ENCODE results near the gene ZNF688.

ZNF688 gene

DNA sequence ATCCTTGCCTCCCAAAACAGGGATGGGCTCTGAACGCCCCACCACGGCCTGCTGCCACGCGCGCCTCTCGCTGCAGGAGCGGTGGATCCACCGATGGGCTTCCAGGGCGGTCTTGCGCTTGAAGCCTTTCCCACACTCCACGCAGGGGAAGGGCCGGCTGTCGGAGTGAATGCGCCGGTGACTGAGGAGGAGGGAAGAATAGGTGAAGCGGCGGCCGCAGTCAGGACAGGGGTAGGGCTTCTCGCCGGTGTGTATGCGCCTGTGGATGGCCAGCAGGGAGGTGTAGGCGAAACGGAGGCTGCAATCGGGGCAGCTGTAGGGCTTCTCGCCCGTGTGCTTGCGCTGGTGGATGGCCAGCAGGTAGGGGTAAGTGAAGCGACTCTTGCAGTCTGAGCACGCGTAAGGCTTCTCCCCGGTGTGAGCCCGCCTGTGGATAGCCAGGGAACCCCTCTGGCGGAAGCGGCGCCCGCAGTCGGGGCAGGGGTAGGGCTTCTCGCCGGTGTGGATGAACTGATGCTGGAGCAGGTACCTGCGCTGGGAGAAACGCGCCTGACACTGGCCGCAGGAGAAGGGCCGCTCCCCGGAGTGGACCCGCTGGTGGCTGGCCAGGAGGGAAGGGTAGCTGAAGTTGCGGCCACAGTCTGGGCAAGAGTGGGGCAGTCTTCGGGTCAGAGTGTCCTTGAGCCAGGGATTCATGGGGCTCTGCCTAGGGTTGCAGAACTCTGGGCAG is 11.3 kb upstream of the ZNF688 start:
- Histone ChIP-seq H3K36me3 (ENCODE audit: control insufficient read depth in 1 of 2, insufficient read depth in 2 of 2, low read length in 2 of 2) (peaks cover 3 to 21% of the 10 kb centered on the region in 2 donors), H3K4me3 (ENCODE audit: low read depth in 1 of 2, low read length in 2 of 2) (no peak overlapping the region), H3K27me3 (ENCODE audit: low read depth, low read length) (no peaks in the 10 kb centered on the region), H3K27ac (ENCODE audit: low read length) (no peak overlapping the region), H3K9me3 (ENCODE audit: control insufficient read depth in 1 of 2, low read length in 2 of 2) (no peaks in the 10 kb centered on the region), H3K4me1 (ENCODE audit: control insufficient read depth in 1 of 2, insufficient read depth in 2 of 2, low read length in 2 of 2) (peaks cover 0 to 22% of the 10 kb centered on the region in 2 donors)

- Histone ChIP-seq H3K4me3 (ENCODE audit: low read depth in 1 of 2, low read length in 2 of 2) (no peak overlapping the region), H3K4me1 (ENCODE audit: control insufficient read depth in 1 of 2, insufficient read depth in 2 of 2, low read length in 2 of 2) (peaks cover 0 to 18% of the 10 kb centered on the region in 2 donors), H3K27ac (ENCODE audit: low read length) (no peak overlapping the region), H3K36me3 (ENCODE audit: control insufficient read depth in 1 of 2, insufficient read depth in 2 of 2, low read length in 2 of 2) (peaks cover 0 to 21% of the 10 kb centered on the region in 2 donors), H3K27me3 (ENCODE audit: low read depth, low read length) (no peaks in the 10 kb centered on the region), H3K9me3 (ENCODE audit: control insufficient read depth in 1 of 2, low read length in 2 of 2) (no peaks in the 10 kb centered on the region)
These were observed 9.9 kb upstream of the ZNF688 start for GRCh38 chr16:30581457-30581856.

DNA sequence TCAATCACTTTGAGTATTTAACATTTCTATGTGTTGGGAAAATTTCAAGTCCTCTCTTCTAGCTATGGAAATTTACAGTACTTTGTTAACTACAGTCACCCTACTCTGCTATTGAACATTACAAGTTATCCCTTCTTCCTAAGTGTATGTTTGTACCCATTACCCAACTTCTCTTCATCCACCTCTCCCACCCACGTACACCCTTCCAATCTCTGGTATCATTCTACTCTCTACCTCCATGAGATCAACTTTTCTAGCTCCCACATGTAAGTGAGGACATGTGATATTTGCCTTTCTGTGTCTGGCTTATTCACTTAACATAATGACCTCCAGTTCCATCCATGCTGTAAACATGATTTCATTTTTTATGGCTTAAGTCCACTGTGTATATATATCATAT is 3.2 kb upstream of the ZNF688 start:
- no peaks in the 10 kb centered on the region for H3K9me3 ChIP-seq (ENCODE audit: control insufficient read depth in 1 of 2, low read length in 2 of 2)
- peaks cover 3 to 22% of the 10 kb centered on the region in 2 donors for H3K4me1 ChIP-seq (ENCODE audit: control insufficient read depth in 1 of 2, insufficient read depth in 2 of 2, low read length in 2 of 2)

GRCh38 chr16:30570636-30571444 is 674 bp downstream of the ZNF688 start:
- Histone ChIP-seq H3K36me3 (ENCODE audit: control insufficient read depth in 1 of 2, insufficient read depth in 2 of 2, low read length in 2 of 2) (no peaks in the 10 kb centered on the region), H3K4me1 (ENCODE audit: control insufficient read depth in 1 of 2, insufficient read depth in 2 of 2, low read length in 2 of 2) (peaks cover 3 to 23% of the 10 kb centered on the region in 2 donors), H3K4me3 (ENCODE audit: low read depth in 1 of 2, low read length in 2 of 2) (peak overlapping the region; percentile 77 to 84), H3K27me3 (ENCODE audit: low read depth, low read length) (no peaks in the 10 kb centered on the region), H3K27ac (ENCODE audit: low read length) (peak overlapping the region; percentile 93), H3K9me3 (ENCODE audit: control insufficient read depth in 1 of 2, low read length in 2 of 2) (no peaks in the 10 kb centered on the region)

More for the DNA sequence above, 3.2 kb upstream of the ZNF688 start:
- Histone ChIP-seq H3K4me3 (ENCODE audit: low read depth in 1 of 2, low read length in 2 of 2) (no peak overlapping the region), H3K36me3 (ENCODE audit: control insufficient read depth in 1 of 2, insufficient read depth in 2 of 2, low read length in 2 of 2) (no peaks in the 10 kb centered on the region), H3K27ac (ENCODE audit: low read length) (no peak overlapping the region), H3K27me3 (ENCODE audit: low read depth, low read length) (no peaks in the 10 kb centered on the region)

GRCh38 chr16:30569746-30570635 is 1.5 kb downstream of the ZNF688 start:
- Histone ChIP-seq H3K27ac (ENCODE audit: low read length) (no peak overlapping the region), H3K4me3 (ENCODE audit: low read depth in 1 of 2, low read length in 2 of 2) (peak overlapping the region in 1 of 2 donors; percentile 28), H3K4me1 (ENCODE audit: control insufficient read depth in 1 of 2, insufficient read depth in 2 of 2, low read length in 2 of 2) (peaks cover 3 to 23% of the 10 kb centered on the region in 2 donors)

GRCh38 chr16:30569281-30569680 is 2.2 kb downstream of the ZNF688 start:
- Histone ChIP-seq H3K9me3 (ENCODE audit: control insufficient read depth in 1 of 2, low read length in 2 of 2) (no peaks in the 10 kb centered on the region), H3K36me3 (ENCODE audit: control insufficient read depth in 1 of 2, insufficient read depth in 2 of 2, low read length in 2 of 2) (no peaks in the 10 kb centered on the region), H3K4me1 (ENCODE audit: control insufficient read depth in 1 of 2, insufficient read depth in 2 of 2, low read length in 2 of 2) (peaks cover 3 to 23% of the 10 kb centered on the region in 2 donors), H3K27ac (ENCODE audit: low read length) (no peak overlapping the region), H3K27me3 (ENCODE audit: low read depth, low read length) (no peaks in the 10 kb centered on the region), H3K4me3 (ENCODE audit: low read depth in 1 of 2, low read length in 2 of 2) (no peak overlapping the region)

More at GRCh38 chr16:30569746-30570635, 1.5 kb downstream of the ZNF688 start:
- Histone ChIP-seq H3K9me3 (ENCODE audit: control insufficient read depth in 1 of 2, low read length in 2 of 2) (no peaks in the 10 kb centered on the region), H3K27me3 (ENCODE audit: low read depth, low read length) (no peaks in the 10 kb centered on the region), H3K36me3 (ENCODE audit: control insufficient read depth in 1 of 2, insufficient read depth in 2 of 2, low read length in 2 of 2) (no peaks in the 10 kb centered on the region)

- H3K4me3 ChIP-seq (ENCODE audit: low read depth in 1 of 2, low read length in 2 of 2), result no peak overlapping the region
- no peak overlapping the region for H3K27ac ChIP-seq (ENCODE audit: low read length)
These were observed 3.4 kb downstream of the ZNF688 start for GRCh38 chr16:30567991-30568638.

GRCh38 chr16:30567160-30567990 is 4.1 kb downstream of the ZNF688 start:
- H3K4me1 ChIP-seq (ENCODE audit: control insufficient read depth in 1 of 2, insufficient read depth in 2 of 2, low read length in 2 of 2), result peaks cover 3 to 19% of the 10 kb centered on the region in 2 donors
- no peak overlapping the region for H3K27ac ChIP-seq (ENCODE audit: low read length)
- no peaks in the 10 kb centered on the region for H3K9me3 ChIP-seq (ENCODE audit: control insufficient read depth in 1 of 2, low read length in 2 of 2)

More at GRCh38 chr16:30567991-30568638, 3.4 kb downstream of the ZNF688 start:
- peaks cover 3 to 23% of the 10 kb centered on the region in 2 donors for H3K4me1 ChIP-seq (ENCODE audit: control insufficient read depth in 1 of 2, insufficient read depth in 2 of 2, low read length in 2 of 2)
- H3K9me3 ChIP-seq (ENCODE audit: control insufficient read depth in 1 of 2, low read length in 2 of 2), result no peaks in the 10 kb centered on the region
- H3K36me3 ChIP-seq (ENCODE audit: control insufficient read depth in 1 of 2, insufficient read depth in 2 of 2, low read length in 2 of 2), result no peaks in the 10 kb centered on the region
- H3K27me3 ChIP-seq (ENCODE audit: low read depth, low read length), result no peaks in the 10 kb centered on the region

DNA sequence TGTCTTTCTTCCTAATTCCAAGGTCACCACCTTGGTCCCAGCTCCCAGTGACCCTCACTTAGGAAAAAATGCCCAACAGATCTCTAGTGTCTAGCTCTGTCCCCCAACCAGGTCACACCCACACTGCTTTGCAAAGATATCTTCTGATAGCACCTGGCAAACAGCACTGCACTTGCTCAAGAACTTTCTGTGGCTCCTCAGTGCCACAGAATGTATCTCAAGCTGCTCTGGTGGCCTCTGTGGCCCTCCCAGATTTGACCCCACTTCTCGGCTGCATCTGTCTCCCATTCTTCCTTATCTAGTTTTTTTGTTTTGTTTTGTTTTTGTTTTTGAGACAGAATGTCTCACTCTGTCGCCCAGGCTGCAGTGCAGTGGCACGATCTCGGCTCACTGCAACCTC is 5.0 kb downstream of the ZNF688 start:
- Histone ChIP-seq H3K9me3 (ENCODE audit: control insufficient read depth in 1 of 2, low read length in 2 of 2) (no peaks in the 10 kb centered on the region), H3K4me1 (ENCODE audit: control insufficient read depth in 1 of 2, insufficient read depth in 2 of 2, low read length in 2 of 2) (peaks cover 0 to 15% of the 10 kb centered on the region in 2 donors)

More at GRCh38 chr16:30567160-30567990, 4.1 kb downstream of the ZNF688 start:
- no peak overlapping the region for H3K4me3 ChIP-seq (ENCODE audit: low read depth in 1 of 2, low read length in 2 of 2)
- H3K36me3 ChIP-seq (ENCODE audit: control insufficient read depth in 1 of 2, insufficient read depth in 2 of 2, low read length in 2 of 2), result no peaks in the 10 kb centered on the region
- H3K27me3 ChIP-seq (ENCODE audit: low read depth, low read length), result no peaks in the 10 kb centered on the region

DNA sequence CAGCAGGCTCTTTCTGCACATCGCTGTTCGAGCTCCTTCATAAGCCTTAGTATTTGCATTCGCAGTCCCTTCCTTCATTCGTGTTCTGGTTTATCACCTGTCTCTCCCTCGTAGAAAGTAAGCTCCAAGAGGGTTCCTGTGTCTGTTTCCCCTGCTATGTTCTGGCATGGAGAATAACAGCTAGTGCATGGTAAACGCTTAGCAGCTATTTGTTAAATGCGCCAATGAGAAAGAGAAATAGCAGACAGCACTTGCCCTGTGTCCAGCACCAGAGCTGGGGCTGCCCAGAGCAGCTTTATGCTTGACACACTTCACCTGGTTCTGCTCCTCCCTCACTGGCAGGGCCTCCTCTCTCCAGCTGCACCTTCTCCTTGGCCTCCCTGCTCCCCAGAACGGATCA is 5.5 kb downstream of the ZNF688 start:
- Histone ChIP-seq H3K9me3 (ENCODE audit: control insufficient read depth in 1 of 2, low read length in 2 of 2) (no peaks in the 10 kb centered on the region), H3K4me3 (ENCODE audit: low read depth in 1 of 2, low read length in 2 of 2) (no peak overlapping the region), H3K36me3 (ENCODE audit: control insufficient read depth in 1 of 2, insufficient read depth in 2 of 2, low read length in 2 of 2) (no peaks in the 10 kb centered on the region), H3K27ac (ENCODE audit: low read length) (no peak overlapping the region), H3K4me1 (ENCODE audit: control insufficient read depth in 1 of 2, insufficient read depth in 2 of 2, low read length in 2 of 2) (peaks cover 0 to 16% of the 10 kb centered on the region in 2 donors), H3K27me3 (ENCODE audit: low read depth, low read length) (no peaks in the 10 kb centered on the region)

More for the DNA sequence above, 5.0 kb downstream of the ZNF688 start:
- Histone ChIP-seq H3K4me3 (ENCODE audit: low read depth in 1 of 2, low read length in 2 of 2) (no peak overlapping the region), H3K27ac (ENCODE audit: low read length) (no peak overlapping the region), H3K36me3 (ENCODE audit: control insufficient read depth in 1 of 2, insufficient read depth in 2 of 2, low read length in 2 of 2) (no peaks in the 10 kb centered on the region), H3K27me3 (ENCODE audit: low read depth, low read length) (no peaks in the 10 kb centered on the region)
